Activated CD4-positive, alpha-beta memory T cell treated with anti-CD3 and anti-CD28 coated beads, Interleukin-2, amount 10 ng/mL, durations not matched to agents 7 days and 5 days (primary cell): ENCODE results near the gene ATP9B. TPM values are rescaled to one million over a fixed set of nuclear protein-coding genes. Genes with fewer than 3 reads are reported as not detected.
A peak's percentile ranks its signal among the peaks of the same experiment; 100 is the strongest.

Experiments used
- CTCF ChIA-PET: fragments of 350-600 bp; sonication (Branson Sonifier 250); formaldehyde crosslinking; loops from one replicate; lab custom pipeline; 2021; ENCODE audit warnings: antibody characterized with exemption, inconsistent platforms; lab: Charles Lee
- POLR2A ChIA-PET: fragments of 350-600 bp; sonication (Branson Sonifier 250); formaldehyde crosslinking; loops from one replicate; lab custom pipeline; 2021; ENCODE audit warnings: antibody characterized with exemption; lab: Charles Lee
- DNase-seq: peaks from one replicate; pipeline ENCODE4 v3.0.0-alpha.2; 2020
- H3K27ac Mint-ChIP-seq: one replicate; pipeline ENCODE4 v1.8.0; 2021; ENCODE audit warnings: mild to moderate bottlenecking, mixed read lengths
- H3K27me3 Mint-ChIP-seq: one replicate; pipeline ENCODE4 v1.8.0; 2021; ENCODE audit warnings: mixed read lengths
- H3K36me3 Mint-ChIP-seq: one replicate; pipeline ENCODE4 v1.8.0; 2021; ENCODE audit warnings: low read depth, mixed read lengths
- H3K4me1 Mint-ChIP-seq: one replicate; pipeline ENCODE4 v1.8.0; 2021; ENCODE audit warnings: mixed read lengths
- H3K4me3 Mint-ChIP-seq: one replicate; pipeline ENCODE4 v1.8.0; 2021; ENCODE audit warnings: mild to moderate bottlenecking, mixed read lengths
- H3K9me3 Mint-ChIP-seq: one replicate; pipeline ENCODE4 v1.8.0; 2021; ENCODE audit warnings: mixed read lengths
- total RNA-seq, 2 experiments: library from RNA; stranded (reverse); gene quantifications; one replicate each; pipeline ENCODE4 v1.2.3, GENCODE V29; 2021

ATP9B gene, protein sequence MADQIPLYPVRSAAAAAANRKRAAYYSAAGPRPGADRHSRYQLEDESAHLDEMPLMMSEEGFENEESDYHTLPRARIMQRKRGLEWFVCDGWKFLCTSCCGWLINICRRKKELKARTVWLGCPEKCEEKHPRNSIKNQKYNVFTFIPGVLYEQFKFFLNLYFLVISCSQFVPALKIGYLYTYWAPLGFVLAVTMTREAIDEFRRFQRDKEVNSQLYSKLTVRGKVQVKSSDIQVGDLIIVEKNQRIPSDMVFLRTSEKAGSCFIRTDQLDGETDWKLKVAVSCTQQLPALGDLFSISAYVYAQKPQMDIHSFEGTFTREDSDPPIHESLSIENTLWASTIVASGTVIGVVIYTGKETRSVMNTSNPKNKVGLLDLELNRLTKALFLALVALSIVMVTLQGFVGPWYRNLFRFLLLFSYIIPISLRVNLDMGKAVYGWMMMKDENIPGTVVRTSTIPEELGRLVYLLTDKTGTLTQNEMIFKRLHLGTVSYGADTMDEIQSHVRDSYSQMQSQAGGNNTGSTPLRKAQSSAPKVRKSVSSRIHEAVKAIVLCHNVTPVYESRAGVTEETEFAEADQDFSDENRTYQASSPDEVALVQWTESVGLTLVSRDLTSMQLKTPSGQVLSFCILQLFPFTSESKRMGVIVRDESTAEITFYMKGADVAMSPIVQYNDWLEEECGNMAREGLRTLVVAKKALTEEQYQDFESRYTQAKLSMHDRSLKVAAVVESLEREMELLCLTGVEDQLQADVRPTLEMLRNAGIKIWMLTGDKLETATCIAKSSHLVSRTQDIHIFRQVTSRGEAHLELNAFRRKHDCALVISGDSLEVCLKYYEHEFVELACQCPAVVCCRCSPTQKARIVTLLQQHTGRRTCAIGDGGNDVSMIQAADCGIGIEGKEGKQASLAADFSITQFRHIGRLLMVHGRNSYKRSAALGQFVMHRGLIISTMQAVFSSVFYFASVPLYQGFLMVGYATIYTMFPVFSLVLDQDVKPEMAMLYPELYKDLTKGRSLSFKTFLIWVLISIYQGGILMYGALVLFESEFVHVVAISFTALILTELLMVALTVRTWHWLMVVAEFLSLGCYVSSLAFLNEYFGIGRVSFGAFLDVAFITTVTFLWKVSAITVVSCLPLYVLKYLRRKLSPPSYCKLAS
- 10 to 100 TPM; 25.7 to 27.2 TPM for total RNA-seq

GRCh38 chr18:79068937-79069716 lies at the start of gene ATP9B:
Gene ATP9B, plus strand, starts transcription at chr18:79069394. Its CDS starts 17 bp downstream, at chr18:79069411.
- Mint-ChIP-seq H3K36me3 (peaks cover 42% of the 10 kb centered on the region), H3K27ac (peak within 1 kb of the TSS; percentile 96), H3K4me1 (peaks cover 40% of the 10 kb centered on the region), H3K9me3 (peaks cover 30% of the 10 kb centered on the region), H3K4me3 (peak within 1 kb of the TSS; percentile 88), H3K27me3 (peaks cover 23% of the 10 kb centered on the region)
- DNase-seq = peak; percentile 99
- ChIA-PET POLR2A (interaction anchor here (0.6 to 2.3 kb wide), 7 partner anchors 80 to 964 kb away, joined by 3 to 9 read pairs (median 4); no protein-coding TSS in a partner anchor), CTCF (no interaction called here)

- ChIA-PET POLR2A (no interaction called here), CTCF (no interaction called here)
- Mint-ChIP-seq H3K9me3 (no peaks in the 10 kb centered on the region), H3K4me1 (no peaks in the 10 kb centered on the region), H3K27me3 (no peaks in the 10 kb centered on the region), H3K27ac (no peak overlapping the region), H3K36me3 (no peaks in the 10 kb centered on the region), H3K4me3 (no peak overlapping the region)
- no peak for DNase-seq
Observed at GRCh38 chr18:79019881-79020280, 49.3 kb upstream of the ATP9B start.

- no peaks in the 10 kb centered on the region for H3K9me3 Mint-ChIP-seq
- no peaks in the 10 kb centered on the region for H3K4me1 Mint-ChIP-seq
- H3K4me3 Mint-ChIP-seq = no peak overlapping the region
- H3K27ac Mint-ChIP-seq = no peak overlapping the region
- no peaks in the 10 kb centered on the region for H3K27me3 Mint-ChIP-seq
- ChIA-PET CTCF (no interaction called here), POLR2A (no interaction called here)
- H3K36me3 Mint-ChIP-seq = no peaks in the 10 kb centered on the region
- no peak for DNase-seq
Observed at GRCh38 chr18:79022603-79023002, 46.6 kb upstream of the ATP9B start.

DNA sequence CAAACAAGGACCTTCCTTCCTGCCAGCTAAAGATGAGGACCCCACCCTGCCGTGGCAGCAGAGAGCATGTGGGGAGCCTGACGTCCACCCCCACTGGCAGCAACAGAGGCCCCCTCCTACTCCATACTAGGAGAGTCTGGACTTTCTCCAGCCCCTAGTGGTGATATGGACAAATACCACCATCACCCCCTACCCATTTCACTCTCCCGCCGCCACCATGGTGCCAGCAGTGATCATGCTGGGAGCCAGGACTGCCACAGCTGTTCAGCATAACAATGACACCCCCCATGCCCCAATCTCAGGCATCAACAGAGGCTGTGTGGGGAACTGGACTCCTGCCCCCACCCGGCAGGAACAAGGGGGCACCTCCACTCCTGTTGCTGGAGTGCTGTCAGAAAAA lies 42.7 kb upstream of the ATP9B start:
- POLR2A ChIA-PET = no interaction called here
- no peak for DNase-seq
- H3K36me3 Mint-ChIP-seq = no peaks in the 10 kb centered on the region
- CTCF ChIA-PET = no interaction called here
- no peak overlapping the region for H3K4me3 Mint-ChIP-seq
- H3K27ac Mint-ChIP-seq = no peak overlapping the region
- H3K4me1 Mint-ChIP-seq = no peaks in the 10 kb centered on the region
- no peaks in the 10 kb centered on the region for H3K9me3 Mint-ChIP-seq
- H3K27me3 Mint-ChIP-seq = no peaks in the 10 kb centered on the region

DNA sequence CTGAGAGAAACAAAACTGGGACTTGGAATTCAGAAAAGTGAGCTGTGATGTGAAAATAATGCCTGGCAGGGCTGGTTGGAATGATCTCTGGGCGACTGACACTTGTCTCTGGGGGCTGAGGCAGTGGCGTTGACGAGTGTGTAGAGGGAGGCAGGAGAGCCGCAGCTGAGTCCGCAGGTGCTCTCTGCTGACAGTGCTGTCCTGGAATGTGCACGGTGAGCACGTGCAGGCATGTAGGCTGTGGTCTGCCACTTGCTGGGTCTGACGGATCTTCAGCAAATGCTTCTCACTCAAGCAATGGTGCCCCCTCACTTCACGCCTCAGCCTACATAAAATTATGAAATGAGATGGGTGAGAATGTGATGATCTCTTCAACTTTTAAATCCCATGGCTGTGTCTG lies 38.5 kb upstream of the ATP9B start:
- CTCF ChIA-PET = no interaction called here
- Mint-ChIP-seq H3K27ac (no peak overlapping the region), H3K36me3 (no peaks in the 10 kb centered on the region), H3K27me3 (no peaks in the 10 kb centered on the region), H3K4me3 (no peak overlapping the region), H3K9me3 (peaks cover 3% of the 10 kb centered on the region), H3K4me1 (no peaks in the 10 kb centered on the region)
- POLR2A ChIA-PET = no interaction called here
- DNase-seq = no peak

DNA sequence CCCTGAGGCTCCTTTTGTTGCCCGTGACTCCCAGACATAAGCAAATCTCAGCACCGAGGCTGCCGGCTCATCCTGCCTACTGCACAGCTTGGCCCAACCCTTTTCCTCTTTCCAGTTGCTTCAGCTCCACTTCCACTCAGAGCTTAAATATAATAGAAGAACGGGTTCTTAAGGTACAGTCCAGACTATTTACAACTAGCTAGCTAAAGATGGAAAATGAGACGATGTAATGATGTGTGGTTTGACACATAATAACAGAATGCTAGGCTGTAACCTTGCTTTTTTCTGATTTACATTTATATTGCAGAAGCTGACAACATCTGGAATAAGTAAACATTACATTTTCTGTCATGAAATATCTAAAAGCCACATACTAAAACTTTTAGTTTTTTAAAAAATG lies 26.9 kb upstream of the ATP9B start:
- no peak for DNase-seq
- Mint-ChIP-seq H3K27ac (no peak overlapping the region), H3K4me1 (no peaks in the 10 kb centered on the region), H3K36me3 (no peaks in the 10 kb centered on the region), H3K27me3 (no peaks in the 10 kb centered on the region), H3K4me3 (no peak overlapping the region), H3K9me3 (peaks cover 9% of the 10 kb centered on the region)
- ChIA-PET POLR2A (no interaction called here), CTCF (no interaction called here)

DNA sequence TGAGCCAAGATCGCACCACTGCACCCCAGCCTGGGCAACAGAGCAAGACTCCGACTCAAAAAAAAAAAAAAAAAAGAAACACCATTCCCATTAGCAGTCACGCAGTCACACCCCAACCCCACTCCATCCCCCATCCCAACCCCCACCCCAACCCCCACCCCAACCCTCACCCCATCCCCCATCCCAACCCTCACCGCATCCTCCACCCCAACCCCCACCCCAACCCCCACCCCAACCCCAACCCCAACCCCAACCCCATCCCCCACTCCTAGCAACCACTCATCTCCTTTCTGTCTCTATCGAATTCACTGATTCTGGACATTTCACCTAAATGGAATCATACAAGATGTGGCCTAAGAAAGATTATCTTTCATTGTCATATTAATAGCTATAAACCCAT lies 25.9 kb upstream of the ATP9B start:
- Mint-ChIP-seq H3K9me3 (peaks cover 9% of the 10 kb centered on the region), H3K4me3 (no peak overlapping the region), H3K4me1 (no peaks in the 10 kb centered on the region), H3K36me3 (no peaks in the 10 kb centered on the region), H3K27ac (no peak overlapping the region), H3K27me3 (no peaks in the 10 kb centered on the region)
- POLR2A ChIA-PET = no interaction called here
- CTCF ChIA-PET = no interaction called here
- DNase-seq = no peak

- Mint-ChIP-seq H3K27ac (no peak overlapping the region), H3K9me3 (no peaks in the 10 kb centered on the region), H3K4me1 (no peaks in the 10 kb centered on the region), H3K36me3 (no peaks in the 10 kb centered on the region), H3K4me3 (no peak overlapping the region), H3K27me3 (no peaks in the 10 kb centered on the region)
- CTCF ChIA-PET = no interaction called here
- POLR2A ChIA-PET = no interaction called here
- DNase-seq = no peak
Observed at GRCh38 chr18:79046522-79046921, 22.7 kb upstream of the ATP9B start.

DNA sequence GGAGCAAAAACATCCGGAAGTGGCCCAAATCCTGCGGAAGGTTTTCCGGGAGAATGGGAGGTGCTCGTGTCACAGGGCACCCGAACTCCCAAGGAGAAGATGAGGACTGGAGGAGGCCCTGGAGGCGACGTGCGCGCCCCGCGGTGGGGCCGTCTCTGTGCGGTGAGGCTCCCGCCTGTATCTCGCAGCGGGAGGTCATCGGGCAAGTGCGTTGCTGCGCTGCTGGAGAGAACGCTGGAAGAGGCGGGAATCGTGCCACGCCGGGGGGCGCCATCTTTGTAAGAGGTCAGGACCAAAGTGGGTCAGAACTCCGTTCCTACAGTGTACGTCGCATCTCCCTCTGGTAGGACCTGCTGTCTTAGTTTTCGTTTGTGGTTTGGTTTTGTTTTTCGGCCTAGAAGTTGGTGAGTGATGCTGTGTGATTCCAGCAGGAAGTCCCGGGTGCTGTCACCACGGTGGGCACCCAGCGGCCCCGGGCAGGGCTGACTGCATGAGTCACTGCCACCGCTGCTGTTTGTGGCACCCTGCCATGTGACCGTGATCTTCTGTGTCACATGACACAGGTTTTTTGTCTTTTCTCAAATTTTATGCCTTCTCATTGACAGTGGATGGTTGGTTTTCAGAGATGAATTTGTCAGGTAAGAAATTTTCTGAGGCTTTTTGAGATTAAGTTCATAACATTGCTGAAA lies 21.5 kb upstream of the ATP9B start:
- ChIA-PET CTCF (no interaction called here), POLR2A (no interaction called here)
- no peak overlapping the region for H3K27ac Mint-ChIP-seq
- peaks cover 4% of the 10 kb centered on the region for H3K27me3 Mint-ChIP-seq
- no peak for DNase-seq
- H3K4me1 Mint-ChIP-seq = no peaks in the 10 kb centered on the region
- H3K36me3 Mint-ChIP-seq = no peaks in the 10 kb centered on the region
- H3K4me3 Mint-ChIP-seq = no peak overlapping the region
- no peaks in the 10 kb centered on the region for H3K9me3 Mint-ChIP-seq

DNA sequence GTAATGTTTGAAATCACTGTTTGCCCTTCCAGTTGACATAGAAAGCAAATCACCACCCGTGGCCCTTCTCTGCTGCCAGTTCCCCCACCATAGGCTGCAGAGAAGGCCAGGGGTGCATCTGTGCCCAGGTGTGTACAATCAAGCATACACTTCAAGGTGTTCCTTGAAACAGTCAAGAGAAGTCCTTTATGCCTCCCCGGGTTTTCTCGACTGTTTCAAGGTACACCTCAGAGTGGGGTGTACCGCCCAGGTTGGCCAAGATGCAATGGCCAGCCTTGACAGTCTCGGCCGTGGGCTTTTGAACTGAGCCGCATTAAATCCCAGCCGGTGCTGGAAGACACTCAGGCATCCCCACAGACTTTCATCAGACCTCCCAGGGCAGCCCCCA lies 21.0 kb upstream of the ATP9B start:
- peaks cover 4% of the 10 kb centered on the region for H3K27me3 Mint-ChIP-seq
- CTCF ChIA-PET = no interaction called here
- H3K36me3 Mint-ChIP-seq = no peaks in the 10 kb centered on the region
- H3K9me3 Mint-ChIP-seq = no peaks in the 10 kb centered on the region
- H3K27ac Mint-ChIP-seq = no peak overlapping the region
- H3K4me3 Mint-ChIP-seq = no peak overlapping the region
- POLR2A ChIA-PET = no interaction called here
- H3K4me1 Mint-ChIP-seq = no peaks in the 10 kb centered on the region
- DNase-seq = no peak

DNA sequence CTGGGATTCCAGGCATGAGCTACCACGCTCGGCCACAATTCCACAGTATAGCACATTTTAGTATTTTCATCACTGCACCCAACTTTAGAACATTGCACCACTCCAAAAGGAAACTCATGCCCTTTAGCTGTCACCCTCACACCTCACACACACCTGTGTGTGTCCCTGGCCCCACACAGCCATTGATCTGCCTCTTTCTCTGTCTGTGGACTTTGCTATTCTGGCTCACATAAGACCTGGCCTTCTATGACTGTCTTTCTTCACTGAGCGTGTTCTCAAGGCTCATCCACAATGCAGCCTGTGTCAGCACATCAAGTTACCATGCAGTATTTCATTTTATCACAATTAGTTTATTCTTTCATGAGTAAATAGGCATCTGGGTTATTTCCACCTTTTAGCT lies 19.7 kb upstream of the ATP9B start:
- no peak overlapping the region for H3K4me3 Mint-ChIP-seq
- H3K9me3 Mint-ChIP-seq = no peaks in the 10 kb centered on the region
- H3K4me1 Mint-ChIP-seq = no peaks in the 10 kb centered on the region
- CTCF ChIA-PET = no interaction called here
- POLR2A ChIA-PET = no interaction called here
- no peak overlapping the region for H3K27ac Mint-ChIP-seq
- no peaks in the 10 kb centered on the region for H3K36me3 Mint-ChIP-seq
- DNase-seq = no peak
- H3K27me3 Mint-ChIP-seq = peaks cover 6% of the 10 kb centered on the region

GRCh38 chr18:79050005-79050404 lies 19.2 kb upstream of the ATP9B start:
- Mint-ChIP-seq H3K9me3 (no peaks in the 10 kb centered on the region), H3K36me3 (no peaks in the 10 kb centered on the region), H3K4me1 (no peaks in the 10 kb centered on the region), H3K27me3 (peaks cover 6% of the 10 kb centered on the region), H3K4me3 (no peak overlapping the region), H3K27ac (no peak overlapping the region)
- ChIA-PET POLR2A (no interaction called here), CTCF (no interaction called here)
- DNase-seq = no peak
